Activated CD8-positive, alpha-beta memory T cell treated with anti-CD3 and anti-CD28 coated beads for 36 hours (primary cell): ENCODE data around the gene PCDHGB4. TPM values are rescaled to one million over a fixed set of nuclear protein-coding genes. Genes with fewer than 3 reads are reported as not detected.

ENCODE experiments used
- total RNA-seq, 2 experiments: library from RNA; stranded (reverse); gene quantifications; one replicate each; pipeline ENCODE4 v1.2.3, GENCODE V29; 2021

PCDHGB4 gene
- total RNA-seq, 2 experiments from 2014 or later, result 0.04 to 0.06 TPM

Other genes starting within 250 kb of the PCDHGB4 start
- gene PCDHB6, start 237.6 kb upstream of the PCDHGB4 start, total RNA-seq, result not detected
- not detected for gene PCDHB7, start 215.1 kb upstream of the PCDHGB4 start, total RNA-seq
- not detected for gene PCDHB8, start 209.9 kb upstream of the PCDHGB4 start, total RNA-seq
- not detected for gene PCDHB16, start 205.3 kb upstream of the PCDHGB4 start, total RNA-seq
- not detected for gene PCDHB9, start 200.5 kb upstream of the PCDHGB4 start, total RNA-seq
- gene PCDHB10, start 195.3 kb upstream of the PCDHGB4 start, total RNA-seq, result not detected
- gene PCDHB11, start 188.1 kb upstream of the PCDHGB4 start, total RNA-seq, result not detected
- not detected for gene PCDHB12, start 179.0 kb upstream of the PCDHGB4 start, total RNA-seq
- gene PCDHB13, start 173.8 kb upstream of the PCDHGB4 start, total RNA-seq, result not detected
- not detected for gene PCDHB14, start 164.4 kb upstream of the PCDHGB4 start, total RNA-seq
- gene PCDHB15, start 142.3 kb upstream of the PCDHGB4 start, total RNA-seq, result not detected
- under 1 TPM; 0.19 to 0.21 TPM for gene SLC25A2, start 83.6 kb upstream of the PCDHGB4 start, total RNA-seq
- gene TAF7, start 66.9 kb upstream of the PCDHGB4 start, total RNA-seq, result 10 to 100 TPM; 57.1 to 58.0 TPM
- under 1 TPM; 0.04 to 0.06 TPM for gene PCDHGA1, start 57.2 kb upstream of the PCDHGB4 start, total RNA-seq
- under 1 TPM in 1 of 2 experiments, not detected in 1; 0.04 TPM for gene PCDHGA2, start 48.9 kb upstream of the PCDHGB4 start, total RNA-seq
- not detected for gene PCDHGA3, start 43.9 kb upstream of the PCDHGB4 start, total RNA-seq
- gene PCDHGB1, start 37.6 kb upstream of the PCDHGB4 start, total RNA-seq, result not detected
- gene PCDHGA4, start 32.7 kb upstream of the PCDHGB4 start, total RNA-seq, result under 1 TPM in 1 of 2 experiments, not detected in 1; 0.15 TPM
- under 1 TPM; 0.23 to 0.25 TPM for gene PCDHGB2, start 27.7 kb upstream of the PCDHGB4 start, total RNA-seq
- under 1 TPM; 0.06 to 0.13 TPM for gene PCDHGA5, start 23.5 kb upstream of the PCDHGB4 start, total RNA-seq
- gene PCDHGB3, start 17.5 kb upstream of the PCDHGB4 start, total RNA-seq, result under 1 TPM; 0.17 to 0.19 TPM
- under 1 TPM; 0.06 to 0.13 TPM for gene PCDHGA6, start 13.8 kb upstream of the PCDHGB4 start, total RNA-seq
- gene PCDHGA7, start 5.0 kb upstream of the PCDHGB4 start, total RNA-seq, result under 1 TPM in 1 of 2 experiments, not detected in 1; 0.06 TPM
- not detected for gene PCDHGA8, start 4.9 kb downstream of the PCDHGB4 start, total RNA-seq
- gene PCDHGB5, start 10.2 kb downstream of the PCDHGB4 start, total RNA-seq, result under 1 TPM; 0.15 to 0.19 TPM
- not detected for gene PCDHGA9, start 15.1 kb downstream of the PCDHGB4 start, total RNA-seq
- gene PCDHGB6, start 20.3 kb downstream of the PCDHGB4 start, total RNA-seq, result under 1 TPM; 0.04 to 0.06 TPM
- under 1 TPM; 0.08 to 0.11 TPM for gene PCDHGA10, start 25.3 kb downstream of the PCDHGB4 start, total RNA-seq
- gene PCDHGB7, start 30.0 kb downstream of the PCDHGB4 start, total RNA-seq, result not detected
- not detected for gene PCDHGA11, start 33.4 kb downstream of the PCDHGB4 start, total RNA-seq
- gene PCDHGA12, start 42.8 kb downstream of the PCDHGB4 start, total RNA-seq, result under 1 TPM; 0.08 to 0.10 TPM
- under 1 TPM in 1 of 2 experiments, not detected in 1; 0.13 TPM for gene PCDHGC3, start 88.3 kb downstream of the PCDHGB4 start, total RNA-seq
- gene PCDHGC4, start 97.3 kb downstream of the PCDHGB4 start, total RNA-seq, result not detected
- not detected for gene PCDHGC5, start 101.4 kb downstream of the PCDHGB4 start, total RNA-seq
- gene DIAPH1, start 231.3 kb downstream of the PCDHGB4 start, total RNA-seq, result 100 to 1,000 TPM; 213 to 218 TPM
- gene HDAC3, start 249.2 kb downstream of the PCDHGB4 start, total RNA-seq, result 10 to 100 TPM; 86.3 to 92.9 TPM
- gene RELL2, start 249.3 kb downstream of the PCDHGB4 start, total RNA-seq, result 10 to 100 TPM; 32.4 to 35.2 TPM